Uterus (tissue), 4 donors: Measurements from ENCODE around the gene GRAMD1A. TPM values are rescaled to one million over a fixed set of nuclear protein-coding genes. Genes with fewer than 3 reads are reported as not detected.

Source experiments
- DNase-seq, 2 donors: peaks; one replicate each; pipeline ENCODE4 v3.0.0-alpha.2; 2019 to 2020
- H3K27ac ChIP-seq, 2 donors: fragments of 200-600 bp; sonication (generic); 1 replicate in 1 of 2; 2 replicates in 1 of 2; pipeline ENCODE4 v1.5.1; 2016 to 2018
- H3K27me3 ChIP-seq, 2 donors: fragments of 200-600 bp; sonication (generic); one replicate each; pipeline ENCODE4 v1.5.1; 2018 to 2019; ENCODE audit warnings: control low read depth in 1 of 2
- H3K36me3 ChIP-seq, 2 donors: fragments of 200-600 bp; sonication (generic); one replicate each; pipeline ENCODE4 v1.5.1; 2019; ENCODE audit warnings: control low read depth in 1 of 2
- H3K4me1 ChIP-seq, 2 donors: fragments of 200-600 bp; sonication (generic); one replicate each; pipeline ENCODE4 v1.5.1; 2018 to 2019; ENCODE audit warnings: control low read depth in 1 of 2
- H3K4me3 ChIP-seq, 2 donors: fragments of 200-600 bp; sonication (generic); 1 replicate in 1 of 2; 2 replicates in 1 of 2; pipeline ENCODE4 v1.5.1; 2018 to 2019; ENCODE audit warnings: mild to moderate bottlenecking in 1 of 2
- H3K9me3 ChIP-seq, 2 donors: fragments of 200-600 bp; sonication (generic); one replicate each; pipeline ENCODE4 v1.5.1; 2019; ENCODE audit warnings: control low read depth in 1 of 2
- POLR2A ChIP-seq, 2 donors: fragments of 450-650 bp; IDR thresholded peaks; one replicate each; pipeline ENCODE4 v1.6.1; 2016; ENCODE audit warnings: antibody characterized with exemption in 2 of 2, mild to moderate bottlenecking in 1 of 2, moderate library complexity in 1 of 2
- intact Hi-C: fragments of 100-400 bp; cut with DNase I; formaldehyde crosslinking; loops from one replicate; pipeline ENCODE4 v1.15.1; 2023; ENCODE audit warnings: low total_unique reads
- total RNA-seq, 4 donors: library from RNA; depleted of rRNA in 3 of 4; stranded (reverse); fragments of >200 nt in 3 of 4; gene quantifications; one replicate each; pipeline versions ENCODE4 v1.1.0 to v1.2.4, GENCODE V29; 2014 to 2023
- TF ChIP-seq, protein P1 (sequence below), 4 experiments: fragments of 200-600 bp in 2 of 4; fragments of 450-650 bp in 2 of 4; sonication (generic) in 2 of 4; IDR thresholded peaks; one replicate each; pipeline ENCODE4 v1.5.1; 2016 to 2019; ENCODE audit warnings: antibody characterized with exemption in 4 of 4, mild to moderate bottlenecking in 2 of 4, moderate library complexity in 1 of 4
- donor health status: DM: yes; HTN: yes; CAD: no.

Gene GRAMD1A
- total RNA-seq, 4 donors from 2014 or later, result 40.0 to 89.8 (median 52.2) TPM

DNA sequence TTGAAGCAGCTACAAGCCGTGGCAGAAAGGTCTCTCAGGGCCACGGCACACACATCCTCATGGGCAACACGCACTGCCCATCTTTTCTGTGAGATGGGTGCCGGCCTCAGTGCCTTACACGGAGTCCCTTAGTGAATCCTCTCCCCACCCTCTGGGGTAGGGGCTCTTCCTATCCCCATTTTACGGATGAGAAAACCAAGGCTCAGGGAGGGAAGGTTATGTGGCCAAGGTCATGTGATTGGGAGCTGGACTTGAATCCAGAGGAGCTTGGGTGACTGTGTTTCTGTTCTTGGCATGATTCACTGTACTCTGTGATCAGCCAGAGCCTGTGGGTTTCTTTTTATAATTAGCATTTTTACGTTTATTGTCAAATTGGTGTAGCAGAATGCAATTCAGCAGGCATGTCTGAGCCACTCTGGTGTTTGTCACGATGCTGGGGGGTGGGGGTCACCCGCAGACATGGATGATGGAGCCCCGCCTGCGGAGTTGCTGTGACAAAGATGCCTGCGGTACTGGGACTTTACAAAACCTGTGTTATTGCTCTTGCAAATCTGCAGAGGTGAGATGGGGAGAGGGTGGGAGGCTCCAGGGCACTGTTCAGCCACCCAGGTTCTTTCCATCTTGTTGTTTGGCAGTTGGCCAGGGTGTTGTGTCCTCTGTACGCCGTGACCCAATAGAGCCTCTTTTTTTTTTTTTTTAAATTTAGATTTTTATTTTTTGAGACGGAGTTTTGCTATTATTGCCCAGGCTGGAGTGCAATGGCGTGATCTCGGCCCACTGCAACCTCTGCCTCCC is 34.7 kb downstream of the GRAMD1A start:
- no peak overlapping the region for H3K27ac ChIP-seq
- no peaks in the 10 kb centered on the region for H3K9me3 ChIP-seq
- DNase-seq, result no peak
- TF ChIP-seq, protein P1, sequence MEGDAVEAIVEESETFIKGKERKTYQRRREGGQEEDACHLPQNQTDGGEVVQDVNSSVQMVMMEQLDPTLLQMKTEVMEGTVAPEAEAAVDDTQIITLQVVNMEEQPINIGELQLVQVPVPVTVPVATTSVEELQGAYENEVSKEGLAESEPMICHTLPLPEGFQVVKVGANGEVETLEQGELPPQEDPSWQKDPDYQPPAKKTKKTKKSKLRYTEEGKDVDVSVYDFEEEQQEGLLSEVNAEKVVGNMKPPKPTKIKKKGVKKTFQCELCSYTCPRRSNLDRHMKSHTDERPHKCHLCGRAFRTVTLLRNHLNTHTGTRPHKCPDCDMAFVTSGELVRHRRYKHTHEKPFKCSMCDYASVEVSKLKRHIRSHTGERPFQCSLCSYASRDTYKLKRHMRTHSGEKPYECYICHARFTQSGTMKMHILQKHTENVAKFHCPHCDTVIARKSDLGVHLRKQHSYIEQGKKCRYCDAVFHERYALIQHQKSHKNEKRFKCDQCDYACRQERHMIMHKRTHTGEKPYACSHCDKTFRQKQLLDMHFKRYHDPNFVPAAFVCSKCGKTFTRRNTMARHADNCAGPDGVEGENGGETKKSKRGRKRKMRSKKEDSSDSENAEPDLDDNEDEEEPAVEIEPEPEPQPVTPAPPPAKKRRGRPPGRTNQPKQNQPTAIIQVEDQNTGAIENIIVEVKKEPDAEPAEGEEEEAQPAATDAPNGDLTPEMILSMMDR (IDR thresholded peaks at IDR 0.05), result no peak
- no peak for TF ChIP-seq POLR2A (IDR thresholded peaks at IDR 0.05)
- no peaks in the 10 kb centered on the region for H3K36me3 ChIP-seq
- H3K4me1 ChIP-seq, result peaks cover 0 to 3% of the 10 kb centered on the region in 2 donors
- intact Hi-C loops, result no loop called here
- no peak overlapping the region for H3K4me3 ChIP-seq
- no peaks in the 10 kb centered on the region for H3K27me3 ChIP-seq

DNA sequence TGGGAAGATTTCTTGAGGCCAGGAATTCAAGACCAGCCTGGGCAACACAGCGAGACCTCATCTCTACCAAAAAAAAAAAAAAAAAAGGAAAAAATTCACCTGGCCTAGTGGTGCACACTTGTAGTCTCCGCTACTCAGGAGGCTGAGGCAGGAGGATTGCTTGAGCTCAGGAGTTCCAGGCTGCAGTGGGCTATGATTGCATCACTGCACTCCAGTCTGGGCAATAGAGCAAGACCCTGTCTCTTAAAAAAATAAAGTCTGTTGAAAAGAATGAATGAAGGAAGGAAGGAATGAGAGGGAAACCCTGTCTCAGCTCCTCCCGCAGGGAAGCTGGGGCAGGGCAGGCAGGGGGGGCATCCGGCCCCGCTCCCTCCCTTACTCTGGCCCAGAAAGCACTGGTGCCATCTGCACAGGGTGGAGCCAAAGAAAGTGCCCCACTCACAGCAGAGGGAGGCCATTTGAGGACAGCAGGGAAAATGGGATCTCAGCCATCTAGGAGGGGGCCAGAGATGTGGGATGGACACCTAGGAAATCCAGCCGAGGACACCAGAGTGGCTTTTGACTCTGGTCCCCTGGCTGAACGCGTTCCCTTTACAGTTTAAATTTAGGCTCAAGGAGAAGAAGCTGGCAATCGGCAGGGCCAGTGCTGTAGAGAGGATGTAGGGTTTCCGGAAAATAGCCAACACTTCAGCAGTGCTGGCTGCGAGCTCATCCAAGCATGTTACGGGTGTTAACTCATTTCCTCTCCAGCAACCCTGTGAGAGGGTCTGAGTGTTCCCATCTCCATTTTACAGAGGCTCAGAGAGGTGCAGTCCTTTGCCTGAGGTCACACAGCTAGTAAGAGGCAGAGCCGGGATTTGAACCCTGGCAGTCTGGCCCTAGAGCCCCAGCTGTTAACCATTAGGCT is 37.8 kb downstream of the GRAMD1A start:
- H3K9me3 ChIP-seq, result no peaks in the 10 kb centered on the region
- intact Hi-C loops, result no loop called here
- TF ChIP-seq, protein P1 (IDR thresholded peaks at IDR 0.05), result no peak
- TF ChIP-seq POLR2A (IDR thresholded peaks at IDR 0.05), result no peak
- no peaks in the 10 kb centered on the region for H3K27me3 ChIP-seq
- peak overlapping the region; percentile 34 to 41 for H3K27ac ChIP-seq
- peaks cover 0 to 12% of the 10 kb centered on the region in 2 donors for H3K4me1 ChIP-seq
- no peak overlapping the region for H3K4me3 ChIP-seq
- DNase-seq, result no peak
- H3K36me3 ChIP-seq, result no peaks in the 10 kb centered on the region

DNA sequence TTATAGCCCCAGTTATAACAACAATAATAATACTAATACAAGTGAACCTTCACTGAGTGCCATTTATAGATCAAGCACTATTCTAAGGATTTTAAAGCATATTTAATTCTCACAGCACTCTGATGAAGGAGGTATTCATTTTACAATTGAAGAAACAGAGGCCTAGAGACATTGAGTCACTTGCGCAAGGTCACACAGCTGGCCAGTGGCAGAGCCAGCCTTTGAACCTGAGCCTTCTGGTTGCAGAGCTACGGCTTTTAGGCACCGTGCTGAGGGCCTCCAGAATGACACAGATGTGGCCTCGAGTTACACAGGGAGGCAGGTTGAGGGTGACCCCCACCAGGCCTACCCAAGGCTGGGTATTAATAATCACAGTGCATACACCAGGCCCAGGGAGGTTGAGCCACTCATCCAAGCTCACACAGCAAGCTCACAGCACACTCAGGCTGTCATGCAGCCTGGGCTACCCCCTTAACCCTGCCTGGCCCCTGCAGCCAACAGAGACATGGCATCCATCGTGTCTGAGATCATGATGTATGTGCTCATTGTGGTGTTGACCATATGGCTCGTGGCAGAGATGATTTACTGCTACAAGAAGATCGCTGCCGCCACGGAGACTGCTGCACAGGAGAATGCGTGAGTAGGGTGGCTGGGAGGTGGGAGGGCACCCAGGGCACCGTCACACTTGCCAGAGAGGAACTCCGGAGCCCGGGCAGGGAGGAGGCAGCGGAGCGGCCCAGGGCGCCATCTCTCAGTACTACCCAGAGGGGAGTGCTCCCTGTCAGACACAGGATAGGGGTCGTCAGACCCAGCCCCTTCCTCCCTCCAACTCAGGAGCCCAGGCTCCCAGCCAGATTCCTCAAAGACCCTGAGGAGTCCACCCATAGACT is 38.7 kb downstream of the GRAMD1A start:
- TF ChIP-seq, protein P1 (IDR thresholded peaks at IDR 0.05), result no peak
- no peak for TF ChIP-seq POLR2A (IDR thresholded peaks at IDR 0.05)
- H3K27ac ChIP-seq, result peak overlapping the region; percentile 6 to 41
- H3K9me3 ChIP-seq, result no peaks in the 10 kb centered on the region
- no peaks in the 10 kb centered on the region for H3K27me3 ChIP-seq
- intact Hi-C loops, result no loop called here
- H3K4me1 ChIP-seq, result peaks cover 0 to 12% of the 10 kb centered on the region in 2 donors
- no peak overlapping the region for H3K4me3 ChIP-seq
- no peaks in the 10 kb centered on the region for H3K36me3 ChIP-seq
- no peak for DNase-seq

DNA sequence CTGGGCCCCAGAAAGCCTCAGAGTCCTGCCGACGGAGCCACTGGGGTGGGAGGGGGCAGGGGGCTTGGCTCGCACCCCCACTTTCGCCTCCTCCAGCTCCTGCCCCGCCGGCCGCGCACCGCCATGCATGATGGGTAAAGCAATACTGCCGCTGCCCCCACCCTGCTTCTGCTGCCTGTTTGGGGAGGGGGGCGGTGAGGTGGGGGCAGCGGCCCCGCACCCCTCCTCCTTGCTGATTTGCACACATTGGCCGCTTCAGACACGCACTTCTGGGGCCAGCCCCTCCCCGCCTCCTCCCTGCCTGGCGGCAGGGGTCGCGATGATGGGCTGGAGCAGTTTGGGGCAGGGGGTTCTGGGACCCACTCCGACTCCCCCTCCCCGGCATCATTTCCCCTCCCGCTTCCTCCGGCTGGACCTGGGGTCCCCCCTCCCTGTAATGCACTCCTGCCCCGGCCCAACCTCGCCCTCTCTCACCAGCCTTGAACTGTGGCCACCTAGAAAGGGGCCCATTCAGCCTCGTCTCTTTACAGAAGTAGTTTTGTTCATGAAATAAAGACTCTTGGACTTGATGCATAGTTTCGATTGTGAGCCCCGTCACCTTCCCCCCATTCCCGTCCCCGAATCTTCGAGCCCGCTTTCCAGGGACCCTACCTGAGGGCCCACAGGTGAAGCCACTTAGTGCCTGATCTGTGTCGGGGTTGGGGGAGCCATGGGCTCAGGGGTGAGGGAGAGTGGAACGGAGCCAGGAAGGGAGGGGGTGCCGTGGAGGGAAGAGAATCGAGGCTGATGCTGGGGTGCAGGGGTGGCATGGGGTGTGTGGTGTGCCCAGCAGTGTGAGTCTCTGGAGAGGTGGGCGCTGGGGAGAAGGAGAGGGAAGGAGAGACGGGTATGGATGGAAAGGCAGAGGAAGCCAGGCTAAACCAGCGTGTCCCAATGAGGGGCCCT is 40.0 kb downstream of the GRAMD1A start:
- Histone ChIP-seq H3K27ac (peak overlapping the region; percentile 53 to 69), H3K9me3 (no peaks in the 10 kb centered on the region), H3K4me1 (peaks cover 0 to 12% of the 10 kb centered on the region in 2 donors), H3K27me3 (no peaks in the 10 kb centered on the region), H3K4me3 (no peak overlapping the region), H3K36me3 (no peaks in the 10 kb centered on the region)
- DNase-seq, result no peak
- TF ChIP-seq, protein P1 (IDR thresholded peaks at IDR 0.05), result no peak
- no peak for TF ChIP-seq POLR2A (IDR thresholded peaks at IDR 0.05)
- intact Hi-C loops, result no loop called here
